WTC11 (cell line): ENCODE results near the gene FRMD4B. TPM values are rescaled to one million over a fixed set of nuclear protein-coding genes. Genes with fewer than 3 reads are reported as not detected.

ENCODE experiments used
- ATAC-seq: fragments of 200-7000 bp; cut with Tn5 transposase; 2 replicates; pipeline ENCODE4 v1.10.0; 2021; ENCODE audit warnings: mild to moderate bottlenecking, moderate library complexity
- CTCF ChIA-PET: fragments of 300-600 bp; sonication (Branson Sonifier 250); formaldehyde crosslinking; loops from one replicate; lab custom pipeline; 2021; ENCODE audit warnings: antibody characterized with exemption; lab: Charles Lee
- POLR2A ChIA-PET: fragments of 350-600 bp; sonication (Branson Sonifier 250); formaldehyde crosslinking; loops from one replicate; lab custom pipeline; 2021; ENCODE audit warnings: antibody characterized with exemption; lab: Charles Lee
- DNase-seq: peaks from one replicate; pipeline ENCODE4 v3.0.0; 2021; ENCODE audit warnings: low spot score
- H3K27ac Mint-ChIP-seq: 2 replicates; pipeline ENCODE4 v1.8.0; 2021; ENCODE audit warnings: mixed read lengths
- H3K27me3 Mint-ChIP-seq: 2 replicates; pipeline ENCODE4 v1.8.0; 2021; ENCODE audit warnings: low read depth, mild to moderate bottlenecking, moderate library complexity, mixed read lengths
- H3K36me3 Mint-ChIP-seq: 2 replicates; pipeline ENCODE4 v1.8.0; 2021; ENCODE audit warnings: mixed read lengths
- H3K4me1 Mint-ChIP-seq: 2 replicates; pipeline ENCODE4 v1.8.0; 2022; ENCODE audit warnings: mixed read lengths
- H3K4me3 Mint-ChIP-seq: 2 replicates; pipeline ENCODE4 v1.8.0; 2021; ENCODE audit warnings: mild to moderate bottlenecking, moderate library complexity, mixed read lengths
- H3K9me3 Mint-ChIP-seq: 2 replicates; pipeline ENCODE4 v1.8.0; 2021; ENCODE audit warnings: mixed read lengths
- ARID4B ChIP-seq: sonication (generic); formaldehyde crosslinking; IDR thresholded peaks from 2 replicates; pipeline ENCODE4 v1.8.0; 2023; ENCODE audit warnings: missing genetic modification reagents, mild to moderate bottlenecking, borderline replicate concordance
- E2F5 ChIP-seq: sonication (generic); formaldehyde crosslinking; IDR thresholded peaks from 2 replicates; pipeline ENCODE4 v1.8.1; 2022; ENCODE audit warnings: mild to moderate bottlenecking, moderate library complexity, missing genetic modification reagents
- FOXJ3 ChIP-seq: sonication (generic); formaldehyde crosslinking; IDR thresholded peaks from 2 replicates; pipeline ENCODE4 v1.9.0; 2021; ENCODE audit warnings: missing genetic modification reagents, mild to moderate bottlenecking, borderline replicate concordance
- GRHL2 ChIP-seq: fragments of 250-450 bp; sonication (Bioruptor Pico); IDR thresholded peaks from 2 replicates; pipeline ENCODE4 v1.8.0; 2022; ENCODE audit warnings: mild to moderate bottlenecking, moderate library complexity; ENCODE audit not compliant: insufficient replicate concordance, severe bottlenecking
- GTF2I ChIP-seq: fragments of 250-450 bp; sonication (Bioruptor Pico); conservative IDR thresholded peaks from 2 replicates; pipeline ENCODE4 v1.4.0; 2021; ENCODE audit warnings: mild to moderate bottlenecking
- IRF2 ChIP-seq: sonication (generic); formaldehyde crosslinking; IDR thresholded peaks from 2 replicates; pipeline ENCODE4 v1.8.0; 2022; ENCODE audit warnings: low read depth, missing genetic modification reagents, borderline replicate concordance
- JAZF1 ChIP-seq: fragments of 250-450 bp; sonication (Bioruptor Pico); IDR thresholded peaks from 2 replicates; pipeline ENCODE4 v1.9.0; 2021; ENCODE audit warnings: moderate library complexity, mild to moderate bottlenecking, inconsistent platforms
- JUN ChIP-seq: sonication (generic); formaldehyde crosslinking; IDR thresholded peaks from 2 replicates; pipeline ENCODE4 v1.8.0; 2023; ENCODE audit warnings: mild to moderate bottlenecking, missing genetic modification reagents
- NFATC4 ChIP-seq: fragments of 250-450 bp; sonication (Bioruptor Pico); IDR thresholded peaks from 2 replicates; pipeline ENCODE4 v1.9.0; 2021; ENCODE audit warnings: mild to moderate bottlenecking
- NFE2L1 ChIP-seq: sonication (generic); formaldehyde crosslinking; IDR thresholded peaks from 2 replicates; pipeline ENCODE4 v1.8.1; 2023; ENCODE audit warnings: missing genetic modification reagents
- NFYB ChIP-seq: sonication (generic); formaldehyde crosslinking; conservative IDR thresholded peaks from 2 replicates; pipeline ENCODE4 v1.8.0; 2022; ENCODE audit warnings: low read depth, missing genetic modification reagents
- NR1H2 ChIP-seq: sonication (generic); formaldehyde crosslinking; IDR thresholded peaks from 2 replicates; pipeline ENCODE4 v1.9.0; 2021; ENCODE audit warnings: mild to moderate bottlenecking, moderate library complexity, missing genetic modification reagents
- TCF7 ChIP-seq: sonication (generic); formaldehyde crosslinking; IDR thresholded peaks from 2 replicates; pipeline ENCODE4 v1.8.0; 2022; ENCODE audit warnings: mild to moderate bottlenecking, low read depth, missing genetic modification reagents, moderate library complexity
- TP53 ChIP-seq: sonication (generic); formaldehyde crosslinking; IDR thresholded peaks from 2 replicates; pipeline ENCODE4 v1.8.1; 2023; ENCODE audit warnings: mild to moderate bottlenecking, missing genetic modification reagents
- ZNF416 ChIP-seq: fragments of 250-450 bp; sonication (Bioruptor Pico); IDR thresholded peaks from 2 replicates; pipeline ENCODE4 v1.9.0; 2021; ENCODE audit warnings: mild to moderate bottlenecking, inconsistent platforms
- ZSCAN18 ChIP-seq: fragments of 250-450 bp; sonication (Bioruptor Pico); IDR thresholded peaks from 2 replicates; pipeline ENCODE4 v2.1.2; 2022; ENCODE audit warnings: mild to moderate bottlenecking, moderate library complexity
- total RNA-seq: library from RNA; stranded (reverse); gene quantifications from 3 replicates; pipeline ENCODE4 v1.2.3, GENCODE V29; 2021
- TF ChIP-seq, protein P1 (sequence below): fragments of 250-450 bp; sonication (Bioruptor Pico); IDR thresholded peaks from 2 replicates; pipeline ENCODE4 v1.9.0; 2021; ENCODE audit warnings: mild to moderate bottlenecking, borderline replicate concordance
- TF ChIP-seq, protein P2 (sequence below): sonication (generic); formaldehyde crosslinking; IDR thresholded peaks from 2 replicates; pipeline ENCODE4 v1.8.1; 2023; ENCODE audit warnings: mild to moderate bottlenecking, missing genetic modification reagents, moderate library complexity

The FRMD4B gene
- total RNA-seq, 1 experiment from 2014 or later = 6.7 TPM

DNA sequence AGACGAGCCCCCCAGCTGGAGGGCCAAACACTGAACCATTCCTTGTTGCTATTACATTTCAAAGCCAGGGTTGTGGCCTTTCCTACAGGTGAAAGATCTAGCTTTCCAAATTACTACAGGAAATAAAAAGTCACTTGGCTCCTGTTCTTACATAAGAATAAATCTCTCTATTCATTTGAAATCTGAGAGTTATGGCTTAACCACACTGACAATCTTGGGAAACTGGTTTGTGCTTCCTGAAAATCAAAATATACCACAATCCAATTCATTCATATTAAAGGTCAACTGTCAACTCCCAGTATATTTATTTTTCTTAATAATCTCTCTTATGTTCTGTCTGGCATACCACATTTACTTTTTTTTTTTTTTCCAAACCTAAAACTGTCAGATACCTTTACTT is 159.8 kb downstream of the FRMD4B start:
- CTCF ChIA-PET = no interaction called here
- POLR2A ChIA-PET = no interaction called here

DNA sequence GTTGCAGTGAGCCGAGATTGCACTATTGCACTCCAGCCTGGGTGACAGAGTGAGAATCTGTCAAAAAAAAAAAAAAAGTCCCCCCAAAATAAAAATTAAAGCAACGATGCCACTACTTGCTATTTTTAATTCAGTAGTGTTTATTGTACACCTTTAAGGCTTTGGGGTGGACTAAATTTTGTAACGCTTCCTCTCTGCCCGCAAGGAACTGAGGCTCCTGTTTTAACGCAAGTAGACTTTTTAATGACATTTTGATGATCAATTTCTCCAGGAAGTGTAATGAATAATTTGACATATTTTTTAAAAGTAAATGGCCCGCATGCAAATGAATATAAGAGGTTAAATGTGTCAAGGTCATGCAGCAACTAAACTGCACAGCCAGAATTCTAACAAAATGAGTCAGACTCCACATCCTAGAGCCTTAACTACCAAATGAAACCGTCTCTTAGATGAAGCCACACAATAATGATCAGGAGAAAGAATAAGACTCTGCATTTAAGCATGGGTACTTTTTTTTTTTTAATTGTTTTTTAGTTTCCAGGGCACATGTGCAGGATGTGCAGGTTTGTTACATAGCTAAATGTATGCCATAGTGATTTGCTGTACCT is 166.7 kb downstream of the FRMD4B start:
- Mint-ChIP-seq H3K27me3 (no peaks in the 10 kb centered on the region), H3K9me3 (peaks cover 7% of the 10 kb centered on the region), H3K36me3 (peaks cover 9% of the 10 kb centered on the region), H3K27ac (no peak overlapping the region), H3K4me3 (no peak overlapping the region), H3K4me1 (no peaks in the 10 kb centered on the region)
- DNase-seq = no peak
- ATAC-seq = no peak
- TF ChIP-seq IRF2 (CRISPR knock-in tag) (no peak), JAZF1 (CRISPR knock-in tag) (no peak), FOXJ3 (CRISPR knock-in tag) (no peak), TP53 (CRISPR knock-in tag) (no peak), ARID4B (CRISPR knock-in tag) (no peak), GRHL2 (CRISPR knock-in tag) (no peak), JUN (no peak), NR1H2 (CRISPR knock-in tag) (no peak), GTF2I (no peak)
- TF ChIP-seq, protein P1, sequence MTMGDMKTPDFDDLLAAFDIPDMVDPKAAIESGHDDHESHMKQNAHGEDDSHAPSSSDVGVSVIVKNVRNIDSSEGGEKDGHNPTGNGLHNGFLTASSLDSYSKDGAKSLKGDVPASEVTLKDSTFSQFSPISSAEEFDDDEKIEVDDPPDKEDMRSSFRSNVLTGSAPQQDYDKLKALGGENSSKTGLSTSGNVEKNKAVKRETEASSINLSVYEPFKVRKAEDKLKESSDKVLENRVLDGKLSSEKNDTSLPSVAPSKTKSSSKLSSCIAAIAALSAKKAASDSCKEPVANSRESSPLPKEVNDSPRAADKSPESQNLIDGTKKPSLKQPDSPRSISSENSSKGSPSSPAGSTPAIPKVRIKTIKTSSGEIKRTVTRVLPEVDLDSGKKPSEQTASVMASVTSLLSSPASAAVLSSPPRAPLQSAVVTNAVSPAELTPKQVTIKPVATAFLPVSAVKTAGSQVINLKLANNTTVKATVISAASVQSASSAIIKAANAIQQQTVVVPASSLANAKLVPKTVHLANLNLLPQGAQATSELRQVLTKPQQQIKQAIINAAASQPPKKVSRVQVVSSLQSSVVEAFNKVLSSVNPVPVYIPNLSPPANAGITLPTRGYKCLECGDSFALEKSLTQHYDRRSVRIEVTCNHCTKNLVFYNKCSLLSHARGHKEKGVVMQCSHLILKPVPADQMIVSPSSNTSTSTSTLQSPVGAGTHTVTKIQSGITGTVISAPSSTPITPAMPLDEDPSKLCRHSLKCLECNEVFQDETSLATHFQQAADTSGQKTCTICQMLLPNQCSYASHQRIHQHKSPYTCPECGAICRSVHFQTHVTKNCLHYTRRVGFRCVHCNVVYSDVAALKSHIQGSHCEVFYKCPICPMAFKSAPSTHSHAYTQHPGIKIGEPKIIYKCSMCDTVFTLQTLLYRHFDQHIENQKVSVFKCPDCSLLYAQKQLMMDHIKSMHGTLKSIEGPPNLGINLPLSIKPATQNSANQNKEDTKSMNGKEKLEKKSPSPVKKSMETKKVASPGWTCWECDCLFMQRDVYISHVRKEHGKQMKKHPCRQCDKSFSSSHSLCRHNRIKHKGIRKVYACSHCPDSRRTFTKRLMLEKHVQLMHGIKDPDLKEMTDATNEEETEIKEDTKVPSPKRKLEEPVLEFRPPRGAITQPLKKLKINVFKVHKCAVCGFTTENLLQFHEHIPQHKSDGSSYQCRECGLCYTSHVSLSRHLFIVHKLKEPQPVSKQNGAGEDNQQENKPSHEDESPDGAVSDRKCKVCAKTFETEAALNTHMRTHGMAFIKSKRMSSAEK (CRISPR knock-in tag) = no peak
- CTCF ChIA-PET = no interaction called here
- POLR2A ChIA-PET = no interaction called here

More for the DNA sequence above, 159.8 kb downstream of the FRMD4B start:
- H3K27me3 Mint-ChIP-seq = no peaks in the 10 kb centered on the region
- DNase-seq (no peak), ATAC-seq (no peak)
- H3K4me3 Mint-ChIP-seq = no peak overlapping the region
- TF ChIP-seq NFATC4 (CRISPR knock-in tag) = no peak
- no peak for TF ChIP-seq NFYB (CRISPR knock-in tag)
- TF ChIP-seq, protein P2, sequence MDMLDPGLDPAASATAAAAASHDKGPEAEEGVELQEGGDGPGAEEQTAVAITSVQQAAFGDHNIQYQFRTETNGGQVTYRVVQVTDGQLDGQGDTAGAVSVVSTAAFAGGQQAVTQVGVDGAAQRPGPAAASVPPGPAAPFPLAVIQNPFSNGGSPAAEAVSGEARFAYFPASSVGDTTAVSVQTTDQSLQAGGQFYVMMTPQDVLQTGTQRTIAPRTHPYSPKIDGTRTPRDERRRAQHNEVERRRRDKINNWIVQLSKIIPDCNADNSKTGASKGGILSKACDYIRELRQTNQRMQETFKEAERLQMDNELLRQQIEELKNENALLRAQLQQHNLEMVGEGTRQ (CRISPR knock-in tag) = no peak
- no peak for TF ChIP-seq NFE2L1
- TF ChIP-seq ZNF416 (CRISPR knock-in tag) = no peak
- TF ChIP-seq ZSCAN18 (CRISPR knock-in tag) = no peak
- no peak for TF ChIP-seq TCF7 (CRISPR knock-in tag)
- TF ChIP-seq IRF2 (CRISPR knock-in tag) = no peak
- TF ChIP-seq E2F5 (CRISPR knock-in tag) = no peak
- no peak overlapping the region for H3K27ac Mint-ChIP-seq
- H3K36me3 Mint-ChIP-seq = peaks cover 2% of the 10 kb centered on the region; the same call in 1 of the 2 replicates
- no peaks in the 10 kb centered on the region for H3K9me3 Mint-ChIP-seq
- H3K4me1 Mint-ChIP-seq = no peaks in the 10 kb centered on the region
